Measurements from ENCODE around the gene CELF5.

Gene CELF5

GRCh38 chr19:3248728-3249326 lies 24.4 kb downstream of the CELF5 start:
- DNase-seq, result no peak

- DNase-seq, result peak; percentile 40
Observed at GRCh38 chr19:3249408-3249807, 24.9 kb downstream of the CELF5 start.

GRCh38 chr19:3250675-3251074 lies 26.2 kb downstream of the CELF5 start:
- peak; percentile 62 for DNase-seq

- DNase-seq, result no peak
Observed at GRCh38 chr19:3251229-3251628, 26.8 kb downstream of the CELF5 start.

- DNase-seq, result no peak
Observed at GRCh38 chr19:3252650-3253049, 28.2 kb downstream of the CELF5 start.

- DNase-seq, result no peak
Observed at GRCh38 chr19:3253270-3253669, 28.8 kb downstream of the CELF5 start.

GRCh38 chr19:3254520-3254919 lies 30.1 kb downstream of the CELF5 start:
- no peak for DNase-seq

- no peak for DNase-seq
Observed at GRCh38 chr19:3257071-3257470, 32.6 kb downstream of the CELF5 start.

GRCh38 chr19:3262362-3262761 lies 37.9 kb downstream of the CELF5 start:
- DNase-seq, result no peak

- DNase-seq, result no peak
Observed at GRCh38 chr19:3263866-3264265, 39.4 kb downstream of the CELF5 start.

GRCh38 chr19:3265432-3265831 lies 41.0 kb downstream of the CELF5 start:
- DNase-seq, result no peak

GRCh38 chr19:3266092-3266693 lies 41.7 kb downstream of the CELF5 start:
- no peak for DNase-seq

GRCh38 chr19:3266792-3267514 lies 42.5 kb downstream of the CELF5 start:
- DNase-seq, result no peak

- DNase-seq, result no peak
Observed at GRCh38 chr19:3268326-3268725, 43.9 kb downstream of the CELF5 start.

GRCh38 chr19:3268763-3269162 lies 44.3 kb downstream of the CELF5 start:
- DNase-seq, result no peak

- no peak for DNase-seq
Observed at GRCh38 chr19:3269916-3270671, 45.6 kb downstream of the CELF5 start.

- peak; percentile 74 for DNase-seq
Observed at GRCh38 chr19:3270902-3271301, 46.4 kb downstream of the CELF5 start.

- DNase-seq, result no peak
Observed at GRCh38 chr19:3272401-3272931, 48.0 kb downstream of the CELF5 start.

GRCh38 chr19:3272952-3273351 lies 48.5 kb downstream of the CELF5 start:
- no peak for DNase-seq

- no peak for DNase-seq
Observed at GRCh38 chr19:3274245-3274941, 49.9 kb downstream of the CELF5 start.

GRCh38 chr19:3274942-3275582 lies 50.6 kb downstream of the CELF5 start:
- DNase-seq, result peak; percentile 54

All from stimulated activated CD4-positive, alpha-beta T cell treated with anti-CD3 and anti-CD28 coated beads, Interleukin-15, amount 100 ng/mL, for 24 hours (primary cell).